SK-N-SH (cell line): ENCODE measurements around the gene TRIM66. TPM values are rescaled to one million over a fixed set of nuclear protein-coding genes. Genes with fewer than 3 reads are reported as not detected.

Experiments used
- CTCF ChIA-PET: fragments of 300-600, 350-600 bp; formaldehyde crosslinking; extraction: SDS; loops from one replicate; lab custom pipeline; 2021; lab: Yijun Ruan, JAX
- POLR2A ChIA-PET: fragments of 350-600 bp; sonication (Branson Sonifier 250); formaldehyde crosslinking; extraction: SDS; loops from one replicate; lab custom pipeline; 2020; ENCODE audit warnings: antibody characterized with exemption, inconsistent platforms; lab: Yijun Ruan, JAX
- DNase-seq: peaks from one replicate; pipeline ENCODE4 v3.0.0; 2012
- H2AFZ ChIP-seq: fragments of 200-600 bp; sonication (generic); 2 replicates; pipeline ENCODE4 v1.8.1; 2016; ENCODE audit warnings: antibody characterized with exemption, mild to moderate bottlenecking, low read depth
- H3F3A ChIP-seq: fragments of 200-600 bp; sonication (generic); replicated peaks from 2 replicates; pipeline ENCODE3; 2016; ENCODE audit warnings: antibody characterized with exemption, mild to moderate bottlenecking; ENCODE audit not compliant: insufficient read depth
- H3K27ac ChIP-seq, 2 experiments: fragments of 200-500 bp in 1 of 2; fragments of 200-600 bp in 1 of 2; sonication (Bioruptor generic) in 1 of 2; sonication (generic), shearing (Covaris generic) in 1 of 2; 2 replicates each; pipeline versions ENCODE4 v1.5.1 to v1.6.1; 2014 to 2016; ENCODE audit warnings: low read depth in 2 of 2, inconsistent platforms in 1 of 2, low read length in 1 of 2, mild to moderate bottlenecking in 1 of 2, mixed read lengths in 1 of 2
- H3K27me3 ChIP-seq: fragments of 200-600 bp; sonication (generic), shearing (Covaris generic); 2 replicates; pipeline ENCODE4 v1.6.1; 2016; ENCODE audit warnings: mixed run types; ENCODE audit not compliant: insufficient read depth
- H3K36me3 ChIP-seq, 2 experiments: fragments of 200-500 bp in 1 of 2; fragments of 200-600 bp in 1 of 2; sonication (Bioruptor generic) in 1 of 2; sonication (generic) in 1 of 2; replicated peaks in 1 of 2; 2 replicates each; pipeline versions ENCODE3 to v1.5.1; 2014 to 2016; ENCODE audit warnings: low read length in 1 of 2, mild to moderate bottlenecking in 1 of 2; ENCODE audit not compliant: insufficient read depth in 2 of 2, control insufficient read depth in 1 of 2
- H3K4me1 ChIP-seq, 2 experiments: fragments of 200-500 bp in 1 of 2; fragments of 200-600 bp in 1 of 2; sonication (Bioruptor generic) in 1 of 2; sonication (generic), shearing (Covaris generic) in 1 of 2; 2 replicates each; pipeline versions ENCODE4 v1.5.1 to v1.6.1; 2014 to 2016; ENCODE audit warnings: low read depth in 1 of 2, low read length in 1 of 2, mixed run types in 1 of 2; ENCODE audit not compliant: insufficient read depth in 2 of 2, control insufficient read depth in 1 of 2
- H3K4me2 ChIP-seq: fragments of 200-600 bp; sonication (generic), shearing (Covaris generic); 2 replicates; pipeline ENCODE4 v1.6.1; 2017; ENCODE audit warnings: mixed run types
- H3K4me3 ChIP-seq, 2 experiments: fragments of 200-500 bp in 1 of 2; fragments of 200-600 bp in 1 of 2; sonication (Bioruptor generic) in 1 of 2; sonication (generic), shearing (Covaris generic) in 1 of 2; 2 replicates each; pipeline versions ENCODE4 v1.5.1 to v1.8.1; 2014 to 2016; ENCODE audit warnings: low read depth in 2 of 2, inconsistent platforms in 1 of 2, low read length in 1 of 2, mild to moderate bottlenecking in 1 of 2, mixed read lengths in 1 of 2, moderate library complexity in 1 of 2
- H3K79me2 ChIP-seq: fragments of 200-600 bp; sonication (generic); 2 replicates; pipeline ENCODE4 v1.8.1; 2017; ENCODE audit warnings: mild to moderate bottlenecking; ENCODE audit not compliant: insufficient read depth
- H3K9ac ChIP-seq: fragments of 200-600 bp; sonication (generic); 2 replicates; pipeline ENCODE4 v1.6.1; 2017; ENCODE audit warnings: mixed run types
- H3K9me2 ChIP-seq: fragments of 200-600 bp; sonication (generic); 2 replicates; pipeline ENCODE4 v1.6.1; 2017; ENCODE audit warnings: mixed run types
- H3K9me3 ChIP-seq: fragments of 200-600 bp; sonication (generic); 2 replicates; pipeline ENCODE4 v1.6.1; 2017; ENCODE audit warnings: mixed run types, mild to moderate bottlenecking, moderate library complexity
- H4K20me1 ChIP-seq: fragments of 200-600 bp; sonication (generic); 2 replicates; pipeline ENCODE4 v1.6.1; 2017; ENCODE audit warnings: mild to moderate bottlenecking, mixed run types; ENCODE audit not compliant: insufficient read depth
- CHD2 ChIP-seq: fragments of 150-350 bp; IDR thresholded peaks from 2 replicates; pipeline ENCODE4 v1.6.1; 2018; ENCODE audit warnings: low read length; ENCODE audit not compliant: partially characterized antibody
- CTCF ChIP-seq: fragments of 200-600 bp; sonication (generic); IDR thresholded peaks from 2 replicates; pipeline ENCODE4 v1.6.1; 2017; ENCODE audit warnings: antibody characterized with exemption, mild to moderate bottlenecking, moderate library complexity
- FOSL2 ChIP-seq: IDR thresholded peaks from 2 replicates; pipeline ENCODE4 v1.4.0; 2012; ENCODE audit warnings: low read depth, mild to moderate bottlenecking, moderate library complexity, borderline replicate concordance
- FOXJ3 ChIP-seq: sonication (generic); formaldehyde crosslinking; IDR thresholded peaks from 2 replicates; pipeline ENCODE4 v1.5.1; 2020; ENCODE audit warnings: mild to moderate bottlenecking, missing genetic modification reagents
- FOXM1 ChIP-seq: IDR thresholded peaks from 2 replicates; pipeline ENCODE4 v1.4.0; 2012; ENCODE audit warnings: low read depth, mild to moderate bottlenecking
- RAD21 ChIP-seq: IDR thresholded peaks from 2 replicates; pipeline ENCODE4 v1.6.1; 2012; ENCODE audit warnings: mild to moderate bottlenecking, low read length
- REST ChIP-seq: IDR thresholded peaks from 2 replicates; pipeline ENCODE4 v1.6.1; 2012; ENCODE audit warnings: mild to moderate bottlenecking, low read depth, low read length, moderate library complexity
- RXRA ChIP-seq: IDR thresholded peaks from 2 replicates; pipeline ENCODE4 v1.4.0; 2012; ENCODE audit warnings: low read depth, mild to moderate bottlenecking, borderline replicate concordance
- SMC3 ChIP-seq: IDR thresholded peaks from 2 replicates; pipeline ENCODE4 v1.6.1; 2012; ENCODE audit warnings: low read depth, low read length, improper control_type of control experiment
- TAF1 ChIP-seq: IDR thresholded peaks from 2 replicates; pipeline ENCODE4 v1.6.1; 2012; ENCODE audit warnings: low read depth, mild to moderate bottlenecking, low read length, moderate library complexity, borderline replicate concordance
- TCF12 ChIP-seq: IDR thresholded peaks from 2 replicates; pipeline ENCODE4 v1.4.0; 2012
- TEAD4 ChIP-seq: IDR thresholded peaks from 2 replicates; pipeline ENCODE4 v1.4.0; 2012; ENCODE audit warnings: mild to moderate bottlenecking, borderline replicate concordance; ENCODE audit not compliant: insufficient read depth
- YY1 ChIP-seq: IDR thresholded peaks from 2 replicates; pipeline ENCODE4 v1.4.0; 2012; ENCODE audit warnings: low read depth, mild to moderate bottlenecking
- WGBS: methylation state at CpG from one replicate; pipeline ENCODE4 v1.1.6; 2017; ENCODE audit warnings: low lambda C conversion rate; 5-methylcytosine and 5-hydroxymethylcytosine counted together
- polyA plus RNA-seq, 3 experiments: library from polyadenylated mRNA; depleted of rRNA; stranded (reverse); fragments of >200 nt; gene quantifications; 2 replicates each; pipeline ENCODE4 v1.2.3, GENCODE V29; 2012
- TF ChIP-seq, protein P1 (sequence below): fragments of 150-350 bp; IDR thresholded peaks from 2 replicates; pipeline ENCODE4 v1.6.1; 2017; ENCODE audit warnings: antibody characterized with exemption, low read length, low read depth, borderline replicate concordance

Gene TRIM66
- polyA plus RNA-seq, 1 of the 3 experiments (the other 2 are of a cell fraction), result 6.4 TPM

- Histone ChIP-seq H3K4me3 (peak overlapping the region; percentile 95 to 99; a peak in 2 of 4 replicates), H3K9me2 (no peaks in the 10 kb centered on the region), H4K20me1 (peaks cover 15% of the 10 kb centered on the region), H3K4me2 (peak overlapping the region; percentile 89), H3K9ac (peak overlapping the region; percentile 100; the same call in 1 of the 2 replicates), H3K79me2 (peaks cover 58% of the 10 kb centered on the region), H3K36me3 (peaks cover 36 to 52% of the 10 kb centered on the region in 2 experiments), H3K9me3 (no peaks in the 10 kb centered on the region), H2AFZ (no peak overlapping the region), H3K4me1 (peaks cover 24 to 35% of the 10 kb centered on the region in 2 experiments; a peak in 3 of 4 replicates), H3K27ac (peak overlapping the region; percentile 23 to 90; a peak in 3 of 4 replicates), H3K27me3 (no peaks in the 10 kb centered on the region), H3F3A (peaks cover 58% of the 10 kb centered on the region)
- ChIA-PET POLR2A (no interaction called here), CTCF (no interaction called here)
- DNase-seq, result no peak
- TF ChIP-seq RAD21 (no peak), TAF1 (no peak), SMC3 (no peak), YY1 (no peak), FOXM1 (no peak), TCF12 (no peak), TEAD4 (no peak), CHD2 (no peak), FOSL2 (no peak), CTCF (no peak), FOXJ3 (no peak), RXRA (no peak), REST (no peak)
- TF ChIP-seq, protein P1, sequence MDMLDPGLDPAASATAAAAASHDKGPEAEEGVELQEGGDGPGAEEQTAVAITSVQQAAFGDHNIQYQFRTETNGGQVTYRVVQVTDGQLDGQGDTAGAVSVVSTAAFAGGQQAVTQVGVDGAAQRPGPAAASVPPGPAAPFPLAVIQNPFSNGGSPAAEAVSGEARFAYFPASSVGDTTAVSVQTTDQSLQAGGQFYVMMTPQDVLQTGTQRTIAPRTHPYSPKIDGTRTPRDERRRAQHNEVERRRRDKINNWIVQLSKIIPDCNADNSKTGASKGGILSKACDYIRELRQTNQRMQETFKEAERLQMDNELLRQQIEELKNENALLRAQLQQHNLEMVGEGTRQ, result no peak
- WGBS, result 93% methylated on average over 7 of the region's 7 CpGs
Measured at GRCh38 chr11:8685306-8685705, 2.8 kb upstream of the TRIM66 start.
